ENCODE data around the gene ITGA1. TPM values are rescaled to one million over a fixed set of nuclear protein-coding genes. Genes with fewer than 3 reads are reported as not detected.

Gene ITGA1
- polyA plus RNA-seq, 1 experiment, result 148 TPM

DNA sequence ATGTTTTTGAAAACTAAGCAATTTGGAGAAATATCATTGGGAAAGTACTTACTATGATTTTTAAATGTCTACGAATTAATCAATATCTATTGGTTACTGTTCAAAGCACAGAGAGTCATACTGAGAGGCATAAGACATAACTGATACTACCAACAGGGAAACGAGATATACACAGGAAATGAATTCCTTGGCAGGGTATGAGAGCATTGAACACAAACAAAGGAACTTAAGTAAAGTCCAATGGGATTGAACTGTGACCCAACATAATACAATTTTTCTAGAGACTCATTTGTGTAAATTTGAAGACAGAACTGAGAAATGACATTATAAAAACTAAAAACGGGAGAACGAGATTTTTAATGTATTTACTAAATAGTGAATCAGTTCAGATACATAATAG is 1.3 kb upstream of the ITGA1 start:
- H3K9me3 ChIP-seq (ENCODE audit: control insufficient read depth, insufficient read depth, low read length), result no peaks in the 10 kb centered on the region
- CTCF ChIA-PET, result interaction anchor here (1.9 kb wide), 1 partner anchor 13 kb away, joined by 8 read pairs; no protein-coding TSS in a partner anchor
- H3K27me3 ChIP-seq (ENCODE audit: control insufficient read depth, insufficient read depth, low read length), result no peaks in the 10 kb centered on the region
- H3K4me3 ChIP-seq (ENCODE audit: low read depth, low read length), result no peak overlapping the region
- no peak overlapping the region for H3K27ac ChIP-seq (ENCODE audit: low read depth, low read length)
- POLR2A ChIA-PET, result interaction anchor here (1.8 kb wide), 1 partner anchor 10 kb away, joined by 8 read pairs; no protein-coding TSS in a partner anchor
- DNase-seq (ENCODE audit: low read depth, low spot score), result no peak
- TF ChIP-seq, protein P1, sequence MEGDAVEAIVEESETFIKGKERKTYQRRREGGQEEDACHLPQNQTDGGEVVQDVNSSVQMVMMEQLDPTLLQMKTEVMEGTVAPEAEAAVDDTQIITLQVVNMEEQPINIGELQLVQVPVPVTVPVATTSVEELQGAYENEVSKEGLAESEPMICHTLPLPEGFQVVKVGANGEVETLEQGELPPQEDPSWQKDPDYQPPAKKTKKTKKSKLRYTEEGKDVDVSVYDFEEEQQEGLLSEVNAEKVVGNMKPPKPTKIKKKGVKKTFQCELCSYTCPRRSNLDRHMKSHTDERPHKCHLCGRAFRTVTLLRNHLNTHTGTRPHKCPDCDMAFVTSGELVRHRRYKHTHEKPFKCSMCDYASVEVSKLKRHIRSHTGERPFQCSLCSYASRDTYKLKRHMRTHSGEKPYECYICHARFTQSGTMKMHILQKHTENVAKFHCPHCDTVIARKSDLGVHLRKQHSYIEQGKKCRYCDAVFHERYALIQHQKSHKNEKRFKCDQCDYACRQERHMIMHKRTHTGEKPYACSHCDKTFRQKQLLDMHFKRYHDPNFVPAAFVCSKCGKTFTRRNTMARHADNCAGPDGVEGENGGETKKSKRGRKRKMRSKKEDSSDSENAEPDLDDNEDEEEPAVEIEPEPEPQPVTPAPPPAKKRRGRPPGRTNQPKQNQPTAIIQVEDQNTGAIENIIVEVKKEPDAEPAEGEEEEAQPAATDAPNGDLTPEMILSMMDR (IDR thresholded peaks at IDR 0.05; ENCODE audit: low read depth, low read length), result no peak

DNA sequence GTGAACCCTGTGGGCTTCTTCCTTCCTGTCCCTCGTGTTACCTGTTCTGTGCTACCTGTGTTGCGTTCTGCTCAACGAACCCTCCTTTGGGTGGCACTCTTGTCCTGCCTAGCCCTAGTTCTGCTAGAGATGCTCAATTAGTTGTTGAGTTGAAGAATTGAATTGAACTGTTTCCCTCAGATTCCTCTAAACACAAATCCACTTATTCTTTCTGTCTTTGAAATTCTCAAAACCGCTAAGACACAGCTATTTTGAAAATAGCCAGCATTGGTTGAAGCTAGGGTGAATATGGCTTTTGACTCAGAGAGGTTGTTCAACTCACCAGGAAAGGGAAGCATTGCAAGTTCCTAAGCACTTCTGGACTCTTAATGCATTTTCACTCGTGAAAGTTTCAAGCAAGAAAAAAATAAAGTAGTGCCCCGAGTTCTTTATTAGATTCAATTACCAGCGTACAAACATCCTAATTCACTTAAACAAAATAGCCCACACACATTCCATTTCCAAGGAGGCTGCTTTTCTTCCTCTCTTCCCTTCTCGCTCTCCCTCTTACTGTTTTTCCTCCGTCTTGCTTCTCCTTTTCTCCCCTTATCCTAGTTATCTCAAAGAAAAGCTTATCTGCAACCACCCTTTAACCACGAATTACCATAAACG is 642 bp upstream of the ITGA1 start:
- Histone ChIP-seq H3K4me3 (ENCODE audit: low read depth, low read length) (peak overlapping the region; percentile 77), H3K9me3 (ENCODE audit: control insufficient read depth, insufficient read depth, low read length) (no peaks in the 10 kb centered on the region), H3K27ac (ENCODE audit: low read depth, low read length) (peak overlapping the region; percentile 72), H3K27me3 (ENCODE audit: control insufficient read depth, insufficient read depth, low read length) (no peaks in the 10 kb centered on the region)
- ChIA-PET CTCF (interaction anchor here (0.7 to 1.9 kb wide), 7 partner anchors 9 to 128 kb away, joined by 3 to 8 read pairs (median 4); no protein-coding TSS in a partner anchor), POLR2A (interaction anchor here (0.9 to 1.8 kb wide), 3 partner anchors 9 to 95 kb away, joined by 3 to 15 read pairs (median 8); no protein-coding TSS in a partner anchor)
- TF ChIP-seq, protein P1 (IDR thresholded peaks at IDR 0.05; ENCODE audit: low read depth, low read length), result no peak; the same call in 1 of the 2 replicates
- no peak for DNase-seq (ENCODE audit: low read depth, low spot score)

GRCh38 chr5:52788505-52788821 is 747 bp downstream of the ITGA1 start:
- no peaks in the 10 kb centered on the region for H3K27me3 ChIP-seq (ENCODE audit: control insufficient read depth, insufficient read depth, low read length)
- peak overlapping the region; percentile 72 for H3K27ac ChIP-seq (ENCODE audit: low read depth, low read length)
- H3K4me3 ChIP-seq (ENCODE audit: low read depth, low read length), result peak overlapping the region; percentile 77
- ChIA-PET CTCF (interaction anchor here (1.3 to 2.5 kb wide), 3 partner anchors 11 to 127 kb away, joined by 7 to 13 read pairs (median 8); no protein-coding TSS in a partner anchor), POLR2A (interaction anchor here (0.9 to 1.8 kb wide), 3 partner anchors 8 to 96 kb away, joined by 3 to 15 read pairs (median 8); no protein-coding TSS in a partner anchor)
- no peaks in the 10 kb centered on the region for H3K9me3 ChIP-seq (ENCODE audit: control insufficient read depth, insufficient read depth, low read length)
- TF ChIP-seq, protein P1 (IDR thresholded peaks at IDR 0.05; ENCODE audit: low read depth, low read length), result no peak
- no peak for DNase-seq (ENCODE audit: low read depth, low spot score)

GRCh38 chr5:52789378-52789777 is 1.7 kb downstream of the ITGA1 start:
- peak overlapping the region; percentile 77 for H3K4me3 ChIP-seq (ENCODE audit: low read depth, low read length)
- CTCF ChIA-PET, result interaction anchor here (0.8 to 2.5 kb wide), 2 partner anchors 12 to 126 kb away, joined by 3 to 13 read pairs; no protein-coding TSS in a partner anchor
- H3K27ac ChIP-seq (ENCODE audit: low read depth, low read length), result no peak overlapping the region
- TF ChIP-seq, protein P1 (IDR thresholded peaks at IDR 0.05; ENCODE audit: low read depth, low read length), result no peak
- POLR2A ChIA-PET, result interaction anchor here (1.8 kb wide), 1 partner anchor 10 kb away, joined by 9 read pairs; no protein-coding TSS in a partner anchor
- DNase-seq (ENCODE audit: low read depth, low spot score), result no peak
- H3K27me3 ChIP-seq (ENCODE audit: control insufficient read depth, insufficient read depth, low read length), result no peaks in the 10 kb centered on the region
- H3K9me3 ChIP-seq (ENCODE audit: control insufficient read depth, insufficient read depth, low read length), result no peaks in the 10 kb centered on the region

GRCh38 chr5:52789851-52790250 is 2.1 kb downstream of the ITGA1 start:
- no peaks in the 10 kb centered on the region for H3K27me3 ChIP-seq (ENCODE audit: control insufficient read depth, insufficient read depth, low read length)

More at GRCh38 chr5:52789851-52790250, 2.1 kb downstream of the ITGA1 start:
- ChIA-PET POLR2A (interaction anchor here (1.8 kb wide), 1 partner anchor 9 kb away, joined by 9 read pairs; no protein-coding TSS in a partner anchor), CTCF (interaction anchor here (0.8 to 2.5 kb wide), 3 partner anchors 10 to 126 kb away, joined by 3 to 13 read pairs (median 3); no protein-coding TSS in a partner anchor)
- Histone ChIP-seq H3K27ac (ENCODE audit: low read depth, low read length) (no peak overlapping the region), H3K4me3 (ENCODE audit: low read depth, low read length) (peak overlapping the region; percentile 77), H3K9me3 (ENCODE audit: control insufficient read depth, insufficient read depth, low read length) (no peaks in the 10 kb centered on the region)
- no peak for DNase-seq (ENCODE audit: low read depth, low spot score)
- TF ChIP-seq, protein P1 (IDR thresholded peaks at IDR 0.05; ENCODE audit: low read depth, low read length), result no peak
